Measurements from ENCODE around the gene GRP.

DNA sequence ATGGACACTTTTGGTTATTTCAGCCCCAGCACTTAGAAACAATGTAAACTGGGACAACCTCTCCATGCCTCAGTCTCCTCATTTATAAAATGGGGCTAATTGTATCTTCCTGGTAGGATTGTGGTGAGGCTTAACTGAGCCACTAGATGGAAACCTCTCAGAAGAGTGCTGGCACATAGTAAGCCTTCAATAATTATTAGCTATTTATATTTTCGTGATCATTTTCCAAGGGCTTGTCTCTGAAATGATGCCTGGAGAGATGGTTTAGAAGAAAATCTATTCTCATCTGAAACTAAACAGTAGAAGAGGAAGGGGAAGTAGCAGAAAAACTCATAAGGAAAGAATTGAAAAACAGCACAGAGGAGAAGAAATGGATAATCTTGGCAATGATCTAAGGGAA is 46.5 kb downstream of the GRP start:
- TF ChIP-seq, protein P1, sequence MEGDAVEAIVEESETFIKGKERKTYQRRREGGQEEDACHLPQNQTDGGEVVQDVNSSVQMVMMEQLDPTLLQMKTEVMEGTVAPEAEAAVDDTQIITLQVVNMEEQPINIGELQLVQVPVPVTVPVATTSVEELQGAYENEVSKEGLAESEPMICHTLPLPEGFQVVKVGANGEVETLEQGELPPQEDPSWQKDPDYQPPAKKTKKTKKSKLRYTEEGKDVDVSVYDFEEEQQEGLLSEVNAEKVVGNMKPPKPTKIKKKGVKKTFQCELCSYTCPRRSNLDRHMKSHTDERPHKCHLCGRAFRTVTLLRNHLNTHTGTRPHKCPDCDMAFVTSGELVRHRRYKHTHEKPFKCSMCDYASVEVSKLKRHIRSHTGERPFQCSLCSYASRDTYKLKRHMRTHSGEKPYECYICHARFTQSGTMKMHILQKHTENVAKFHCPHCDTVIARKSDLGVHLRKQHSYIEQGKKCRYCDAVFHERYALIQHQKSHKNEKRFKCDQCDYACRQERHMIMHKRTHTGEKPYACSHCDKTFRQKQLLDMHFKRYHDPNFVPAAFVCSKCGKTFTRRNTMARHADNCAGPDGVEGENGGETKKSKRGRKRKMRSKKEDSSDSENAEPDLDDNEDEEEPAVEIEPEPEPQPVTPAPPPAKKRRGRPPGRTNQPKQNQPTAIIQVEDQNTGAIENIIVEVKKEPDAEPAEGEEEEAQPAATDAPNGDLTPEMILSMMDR (IDR thresholded peaks at IDR 0.05; ENCODE audit: low read depth, low read length, missing input control): no peak
- TF ChIP-seq FOXA1 (IDR thresholded peaks at IDR 0.05): no peak
